SK-N-SH (cell line): Measurements from ENCODE around the gene PDILT.
"Not testable (repeated sequence)": the region's sequence is repeated elsewhere in the genome, so short reads cannot be mapped to it uniquely, and the experiment has no call there.

Source experiments
- CHD2 ChIP-seq: fragments of 150-350 bp; IDR thresholded peaks from 2 replicates; pipeline ENCODE4 v1.6.1; 2018; ENCODE audit warnings: low read length; ENCODE audit not compliant: partially characterized antibody
- CTCF ChIP-seq: fragments of 200-600 bp; sonication (generic); IDR thresholded peaks from 2 replicates; pipeline ENCODE4 v1.6.1; 2017; ENCODE audit warnings: antibody characterized with exemption, mild to moderate bottlenecking, moderate library complexity
- ELF1 ChIP-seq: IDR thresholded peaks from 2 replicates; pipeline ENCODE4 v1.4.0; 2012
- POLR2AphosphoS5 ChIP-seq: IDR thresholded peaks from 2 replicates; pipeline ENCODE4 v1.6.1; 2012; ENCODE audit warnings: low read depth, low read length
- RCOR1 ChIP-seq: fragments of 150-350 bp; IDR thresholded peaks from 2 replicates; pipeline ENCODE4 v1.6.1; 2017; ENCODE audit warnings: antibody characterized with exemption, low read length
- RXRA ChIP-seq: IDR thresholded peaks from 2 replicates; pipeline ENCODE4 v1.4.0; 2012; ENCODE audit warnings: low read depth, mild to moderate bottlenecking, borderline replicate concordance
- SMC3 ChIP-seq: IDR thresholded peaks from 2 replicates; pipeline ENCODE4 v1.6.1; 2012; ENCODE audit warnings: low read depth, low read length, improper control_type of control experiment
- TCF12 ChIP-seq: IDR thresholded peaks from 2 replicates; pipeline ENCODE4 v1.4.0; 2012
- TEAD4 ChIP-seq: IDR thresholded peaks from 2 replicates; pipeline ENCODE4 v1.4.0; 2012; ENCODE audit warnings: mild to moderate bottlenecking, borderline replicate concordance; ENCODE audit not compliant: insufficient read depth
- TF ChIP-seq, protein P1 (sequence below): IDR thresholded peaks from 2 replicates; pipeline ENCODE4 v1.4.0; 2012; ENCODE audit warnings: low read depth
- TF ChIP-seq, protein P2 (sequence below): IDR thresholded peaks from 2 replicates; pipeline ENCODE4; 2012

GRCh38 chr16:20430480-20430879 is 25.9 kb upstream of the PDILT start:
- not testable (repeated sequence) for TF ChIP-seq CTCF, CHD2, TEAD4, POLR2AphosphoS5, TCF12, RXRA, ELF1, SMC3, RCOR1
- TF ChIP-seq, protein P1, sequence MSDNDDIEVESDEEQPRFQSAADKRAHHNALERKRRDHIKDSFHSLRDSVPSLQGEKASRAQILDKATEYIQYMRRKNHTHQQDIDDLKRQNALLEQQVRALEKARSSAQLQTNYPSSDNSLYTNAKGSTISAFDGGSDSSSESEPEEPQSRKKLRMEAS = not testable (repeated sequence)
- TF ChIP-seq, protein P2, sequence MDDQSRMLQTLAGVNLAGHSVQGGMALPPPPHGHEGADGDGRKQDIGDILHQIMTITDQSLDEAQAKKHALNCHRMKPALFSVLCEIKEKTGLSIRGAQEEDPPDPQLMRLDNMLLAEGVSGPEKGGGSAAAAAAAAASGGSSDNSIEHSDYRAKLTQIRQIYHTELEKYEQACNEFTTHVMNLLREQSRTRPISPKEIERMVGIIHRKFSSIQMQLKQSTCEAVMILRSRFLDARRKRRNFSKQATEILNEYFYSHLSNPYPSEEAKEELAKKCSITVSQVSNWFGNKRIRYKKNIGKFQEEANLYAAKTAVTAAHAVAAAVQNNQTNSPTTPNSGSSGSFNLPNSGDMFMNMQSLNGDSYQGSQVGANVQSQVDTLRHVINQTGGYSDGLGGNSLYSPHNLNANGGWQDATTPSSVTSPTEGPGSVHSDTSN = not testable (repeated sequence)
